GM19193 (cell line): ENCODE results near the gene VPS33B.

Source experiments
- POLR2A ChIP-seq: IDR thresholded peaks from 4 replicates; pipeline ENCODE4 v1.6.1; 2011; ENCODE audit not compliant: insufficient read depth, insufficient read length; ENCODE audit errors: extremely low read depth

The VPS33B gene

DNA sequence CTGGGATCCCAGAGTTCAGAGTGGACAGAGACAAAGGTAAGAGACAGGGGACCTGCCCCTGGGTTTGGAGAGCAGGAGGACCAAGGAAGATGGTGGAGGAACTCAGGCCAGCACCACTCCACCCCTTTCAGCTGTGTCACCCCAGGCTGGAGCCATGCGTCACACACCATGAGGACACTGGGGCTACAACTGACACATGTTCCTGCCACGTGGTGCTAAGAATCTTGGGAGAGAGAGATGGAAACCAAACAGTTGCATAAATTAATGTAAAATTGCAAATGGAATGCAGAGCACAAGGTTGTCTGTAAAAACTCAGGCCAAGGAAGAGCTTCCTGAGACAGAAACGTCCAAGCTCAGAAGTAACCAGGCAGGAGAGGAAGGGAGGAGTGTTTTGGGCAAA is 22.7 kb upstream of the VPS33B start:
- no peak for TF ChIP-seq POLR2A

DNA sequence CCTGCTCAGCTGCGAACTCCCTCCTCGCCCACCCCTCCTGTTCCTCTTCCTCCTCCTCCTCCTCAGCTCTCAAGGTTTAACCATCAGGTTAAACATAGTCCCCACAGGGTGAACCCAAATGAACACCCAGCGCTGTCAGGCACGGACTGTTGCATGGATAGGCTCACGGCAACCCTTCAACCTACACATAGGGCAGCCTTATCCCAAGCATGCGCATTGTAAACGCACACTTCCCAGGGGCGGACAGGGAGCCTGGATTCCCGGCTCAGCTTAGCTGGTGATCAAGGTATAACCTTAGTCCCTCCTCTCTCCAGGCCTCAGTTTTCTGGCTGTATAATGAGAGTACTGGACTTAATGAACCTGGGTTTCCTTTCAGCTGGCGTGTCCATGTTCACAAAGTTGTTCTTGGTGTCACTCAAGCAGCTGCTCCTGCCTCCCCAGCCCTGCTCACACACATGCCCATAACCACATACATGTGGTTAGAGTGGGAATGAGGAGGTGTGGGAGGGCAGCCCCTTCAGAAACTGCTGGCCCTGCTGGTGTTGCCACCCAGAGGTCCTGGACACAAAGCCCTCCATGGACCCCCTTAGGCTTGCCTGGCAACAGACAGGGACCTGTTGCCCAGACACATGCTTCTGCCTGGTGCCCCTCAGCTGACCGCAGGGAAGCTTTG is 20.9 kb upstream of the VPS33B start:
- TF ChIP-seq POLR2A = no peak

DNA sequence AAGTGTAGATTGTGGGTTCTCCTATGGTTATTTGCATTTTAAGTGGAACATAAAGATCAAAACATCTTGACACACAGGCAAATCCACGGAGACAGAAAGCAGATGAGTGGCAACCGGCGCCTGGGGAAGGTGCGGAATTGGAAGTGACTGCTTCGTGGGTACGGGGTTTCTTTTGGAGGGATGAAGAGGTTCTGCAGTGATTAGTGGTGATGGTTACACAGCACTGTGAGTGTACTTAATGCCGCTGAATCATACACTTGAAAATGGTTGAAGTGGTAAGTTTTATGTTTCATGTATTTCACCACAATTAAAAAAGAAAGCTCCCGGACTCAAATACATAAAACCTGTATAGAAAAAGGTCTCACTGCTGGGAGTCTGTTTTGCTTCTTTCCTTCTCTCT is 18.5 kb upstream of the VPS33B start:
- TF ChIP-seq POLR2A = no peak

DNA sequence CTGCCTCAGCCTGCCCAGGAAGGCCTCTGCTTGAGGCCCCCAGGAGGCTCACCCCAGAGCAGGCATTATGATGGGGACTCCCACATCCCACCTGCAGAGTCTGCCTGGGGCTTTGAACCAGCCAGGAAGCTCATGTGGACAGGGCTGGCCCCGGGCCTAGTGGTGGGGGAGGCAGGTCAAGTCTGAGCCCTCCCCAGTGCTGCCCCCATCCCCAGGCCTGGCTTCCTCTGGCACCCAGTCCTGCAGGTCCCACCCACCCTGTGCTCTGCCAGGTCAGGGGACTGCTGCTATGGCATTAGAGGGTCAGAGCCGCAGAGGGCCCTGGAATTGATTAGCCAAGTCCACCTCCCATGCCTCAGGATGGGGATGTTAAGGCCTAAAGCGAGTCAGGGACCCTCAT is 17.6 kb upstream of the VPS33B start:
- TF ChIP-seq POLR2A = no peak

DNA sequence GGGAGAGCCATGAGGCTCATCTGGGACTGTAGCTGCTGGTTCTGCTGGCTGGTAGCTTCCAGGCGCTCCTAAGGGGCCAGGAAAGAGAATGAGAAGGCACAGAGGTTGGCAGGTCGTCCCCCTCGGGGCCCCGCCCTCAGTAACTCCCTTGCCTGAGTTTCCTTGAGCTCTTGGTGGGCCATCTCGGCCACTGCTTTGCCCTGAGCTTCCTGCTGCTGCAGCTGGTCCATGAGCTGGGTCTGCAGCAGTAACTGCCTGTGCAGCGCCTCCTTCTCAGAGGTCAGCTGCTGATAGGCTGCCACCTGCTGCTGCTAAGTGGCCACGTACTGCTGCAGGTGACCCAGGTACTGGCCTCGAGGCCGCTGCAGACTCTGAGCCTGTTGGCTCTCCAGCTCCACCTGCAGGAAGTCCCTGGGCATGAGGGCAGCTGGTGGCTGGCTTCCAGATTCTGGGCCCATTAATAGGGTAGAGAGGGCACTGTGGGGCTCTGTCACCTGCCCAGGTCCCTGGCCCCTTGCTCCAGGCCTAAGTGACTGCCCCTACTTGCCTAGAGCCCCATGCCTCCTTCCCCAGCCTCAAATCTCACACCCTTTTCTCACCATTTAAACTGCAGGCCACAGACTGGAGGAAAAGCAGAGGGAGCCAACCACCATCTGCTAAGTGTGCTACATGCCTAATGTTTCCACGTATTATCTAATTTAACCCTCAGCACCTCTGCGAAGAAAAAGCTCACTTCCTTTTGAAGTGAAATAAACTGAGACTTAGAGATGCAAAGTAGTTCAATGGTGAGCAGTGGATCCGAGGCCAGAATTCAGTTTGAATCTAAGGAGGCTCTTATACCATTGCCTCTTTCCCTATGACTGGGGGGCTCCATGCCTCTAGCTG is 10.8 kb upstream of the VPS33B start:
- no peak for TF ChIP-seq POLR2A

DNA sequence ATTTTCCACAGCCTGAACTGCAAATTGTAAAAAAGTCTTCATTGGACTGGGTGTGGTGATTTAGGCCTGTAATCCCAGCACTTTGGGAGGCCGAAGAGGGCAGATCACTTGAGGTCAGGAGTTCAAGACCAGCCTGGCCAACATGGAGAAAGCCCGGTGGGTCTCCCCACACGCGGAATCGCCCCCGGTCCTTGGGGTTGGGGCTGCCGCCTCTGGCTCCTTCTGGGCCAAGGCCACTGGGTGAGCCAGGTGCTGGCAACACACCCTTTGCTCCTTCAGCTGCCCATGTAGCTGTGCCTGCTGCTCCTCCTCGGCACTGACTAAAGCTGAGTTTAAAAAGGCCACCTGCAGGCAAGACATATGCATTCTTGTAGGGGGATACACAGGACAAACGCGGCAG is 9.4 kb upstream of the VPS33B start:
- no peak for TF ChIP-seq POLR2A

DNA sequence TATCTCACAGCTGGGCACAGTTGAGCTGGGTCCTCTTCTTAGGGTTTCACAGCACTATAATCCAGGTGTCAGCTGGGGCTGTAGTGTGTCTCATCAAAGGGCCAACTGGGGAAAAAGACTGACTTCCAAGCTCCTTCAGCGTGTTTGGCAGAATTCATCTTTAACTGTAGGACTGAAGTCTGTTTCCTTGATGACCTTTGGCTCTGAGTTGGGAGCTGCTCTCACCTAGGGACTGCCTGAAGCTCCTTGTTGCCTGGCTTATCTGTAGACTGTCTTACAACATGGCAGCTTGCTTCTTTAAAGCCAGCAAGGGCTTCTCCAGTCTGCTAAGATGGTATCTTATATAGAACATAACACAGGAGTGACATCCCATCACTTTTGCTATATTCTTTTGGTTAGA is 5.3 kb upstream of the VPS33B start:
- no peak for TF ChIP-seq POLR2A

DNA sequence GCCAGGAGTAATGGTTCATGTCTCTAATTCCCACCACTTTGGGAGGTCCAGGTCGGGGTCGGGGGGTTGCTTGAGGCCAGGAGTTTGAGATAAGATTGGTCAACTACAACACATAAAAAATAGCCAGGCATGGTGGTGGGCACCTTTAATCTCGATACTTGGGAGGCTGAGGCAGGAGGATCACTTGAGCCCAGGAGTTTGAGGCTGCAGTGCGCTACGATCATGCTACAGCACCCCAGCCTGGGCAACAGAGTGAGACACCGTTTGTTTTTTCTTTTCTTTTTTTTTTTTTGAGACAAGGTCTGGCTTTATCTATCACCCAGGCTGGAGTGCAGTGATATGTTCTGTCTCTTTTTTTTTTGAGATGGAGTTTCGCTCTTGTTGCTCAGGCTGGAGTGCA is 1.3 kb upstream of the VPS33B start:
- TF ChIP-seq POLR2A = no peak

DNA sequence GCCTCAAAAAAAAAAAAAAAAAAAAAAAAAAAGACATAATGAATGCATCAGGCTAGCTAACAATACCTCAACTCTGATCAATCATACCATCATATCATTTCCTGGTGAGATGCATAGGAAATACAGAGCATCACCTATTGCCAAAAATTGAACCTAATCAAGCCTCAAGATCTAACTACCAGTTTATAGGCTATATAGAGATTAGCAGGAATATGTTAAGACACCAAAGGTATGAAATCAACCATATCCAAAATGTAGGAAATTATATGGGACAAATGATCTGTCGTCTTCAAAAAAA is 387 bp upstream of the VPS33B start:
- TF ChIP-seq POLR2A = no peak

DNA sequence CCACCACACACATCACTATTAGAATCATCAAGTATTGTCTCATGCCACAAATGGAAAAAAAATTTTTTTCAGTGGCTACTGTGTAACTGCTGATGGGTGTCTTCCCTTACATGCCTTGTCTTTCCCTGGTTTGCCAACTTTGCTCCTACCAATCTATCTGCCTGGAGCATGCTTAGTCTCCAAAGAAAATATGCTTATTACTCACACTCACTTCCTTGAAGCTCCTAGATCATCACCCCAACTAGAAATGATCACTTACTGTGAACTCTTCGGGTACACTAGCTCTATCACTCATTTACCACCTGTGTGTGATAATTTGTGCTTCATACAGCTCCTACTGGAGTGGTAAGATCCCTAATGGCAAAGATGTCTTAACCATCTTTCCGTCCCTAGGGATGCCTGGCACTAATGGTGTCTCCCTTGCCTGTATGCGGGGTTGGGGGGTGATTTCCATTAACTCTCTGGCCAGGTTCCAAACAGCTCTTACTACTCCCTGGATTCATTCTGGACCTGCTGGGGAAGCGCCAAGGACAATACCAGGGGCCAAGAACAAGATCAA is 799 bp downstream of the VPS33B start:
- no peak for TF ChIP-seq POLR2A

DNA sequence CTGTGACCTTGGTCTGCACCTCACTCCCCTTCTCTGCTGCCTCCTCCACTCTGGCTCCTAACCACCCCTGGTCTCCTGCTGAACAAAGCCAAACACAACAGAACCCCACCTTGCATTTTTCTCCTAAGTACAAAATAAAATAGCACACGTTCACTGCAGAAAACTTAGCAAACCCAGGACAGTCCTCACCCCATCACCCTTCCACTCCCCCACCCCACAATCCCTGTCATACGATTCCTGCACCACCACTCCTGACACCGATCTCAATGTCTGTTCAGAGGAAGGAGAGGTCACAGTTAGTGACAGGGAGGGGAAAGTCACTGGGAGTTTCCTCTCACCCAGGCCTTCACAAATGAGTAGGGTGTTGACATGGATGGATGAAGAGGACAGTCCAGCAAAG is 4.2 kb downstream of the VPS33B start:
- no peak for TF ChIP-seq POLR2A

DNA sequence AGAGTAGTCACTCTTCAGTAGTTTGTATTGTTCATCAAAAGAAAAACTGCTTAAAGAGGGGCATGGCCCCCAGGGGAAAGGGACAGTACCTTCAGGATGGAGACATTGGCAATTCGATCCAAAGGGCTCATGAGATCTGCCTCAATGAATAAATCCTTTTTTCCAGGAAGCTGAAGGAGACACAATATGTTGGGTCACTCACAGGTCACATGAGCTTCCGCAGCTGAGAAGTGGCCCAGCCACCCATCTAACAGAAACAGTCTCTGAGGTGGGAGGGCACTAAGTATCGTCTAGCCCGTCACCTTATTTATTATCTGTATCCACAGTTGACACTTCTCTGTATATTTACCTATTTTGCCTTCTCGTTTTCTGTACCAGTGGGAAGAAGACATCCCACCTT is 4.7 kb downstream of the VPS33B start:
- TF ChIP-seq POLR2A = no peak

DNA sequence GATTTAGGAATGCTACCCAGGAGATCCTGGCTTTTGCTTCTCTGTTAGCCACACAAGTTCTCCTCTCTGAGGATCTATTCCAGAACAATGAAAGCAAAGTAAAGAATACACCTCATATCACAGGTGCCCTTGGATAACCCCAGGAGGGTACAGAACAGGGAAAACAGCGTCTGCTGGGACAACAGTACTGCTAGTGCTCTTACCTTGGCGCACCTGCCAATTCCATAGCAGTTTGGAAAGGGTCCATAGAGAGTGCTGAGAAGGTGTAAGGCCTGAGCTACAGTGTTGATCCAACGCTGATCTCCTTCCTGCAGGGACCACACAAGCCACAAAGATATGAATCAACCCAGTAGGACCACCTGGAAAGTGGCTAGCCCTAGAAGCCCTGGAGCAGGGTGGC is 15.1 kb downstream of the VPS33B start:
- no peak for TF ChIP-seq POLR2A

DNA sequence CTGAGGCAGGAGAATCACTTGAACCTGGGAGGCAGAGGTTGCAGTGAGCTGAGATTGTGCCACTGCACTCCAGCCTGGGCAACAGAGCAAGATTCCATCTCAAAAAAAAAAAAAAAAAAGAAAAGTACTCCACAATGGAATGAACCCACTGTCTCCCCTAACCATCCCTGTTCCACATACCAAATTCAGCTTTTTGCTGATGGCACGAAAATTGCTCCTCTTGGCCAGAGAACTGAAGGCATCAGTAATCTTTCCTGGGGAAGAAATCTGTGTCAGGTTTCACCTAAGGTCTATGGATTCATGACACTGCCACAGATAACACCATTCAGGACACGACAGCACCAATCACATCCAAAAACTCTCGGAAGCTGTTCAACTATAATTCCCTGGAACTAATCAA is 21.2 kb downstream of the VPS33B start:
- TF ChIP-seq POLR2A = no peak

DNA sequence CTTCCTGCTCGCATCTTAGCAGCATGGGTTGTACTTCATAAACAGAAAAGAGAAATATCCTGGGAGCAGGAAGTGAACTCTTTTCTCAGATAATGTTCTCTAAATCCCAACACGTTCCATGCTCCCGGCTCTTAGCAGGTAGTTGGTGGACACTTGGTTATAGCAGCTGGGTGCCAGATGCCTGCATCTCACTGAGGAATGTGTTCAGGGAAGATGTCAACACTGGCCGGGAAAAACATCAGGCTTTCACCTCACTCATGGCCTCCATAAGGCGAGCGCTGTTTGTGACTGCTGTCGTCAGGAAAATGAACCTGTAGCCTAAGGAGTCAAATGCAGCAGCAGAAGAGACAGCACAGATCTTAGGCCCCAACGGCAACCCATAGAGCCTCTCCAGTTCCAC is 23.7 kb downstream of the VPS33B start:
- no peak for TF ChIP-seq POLR2A

DNA sequence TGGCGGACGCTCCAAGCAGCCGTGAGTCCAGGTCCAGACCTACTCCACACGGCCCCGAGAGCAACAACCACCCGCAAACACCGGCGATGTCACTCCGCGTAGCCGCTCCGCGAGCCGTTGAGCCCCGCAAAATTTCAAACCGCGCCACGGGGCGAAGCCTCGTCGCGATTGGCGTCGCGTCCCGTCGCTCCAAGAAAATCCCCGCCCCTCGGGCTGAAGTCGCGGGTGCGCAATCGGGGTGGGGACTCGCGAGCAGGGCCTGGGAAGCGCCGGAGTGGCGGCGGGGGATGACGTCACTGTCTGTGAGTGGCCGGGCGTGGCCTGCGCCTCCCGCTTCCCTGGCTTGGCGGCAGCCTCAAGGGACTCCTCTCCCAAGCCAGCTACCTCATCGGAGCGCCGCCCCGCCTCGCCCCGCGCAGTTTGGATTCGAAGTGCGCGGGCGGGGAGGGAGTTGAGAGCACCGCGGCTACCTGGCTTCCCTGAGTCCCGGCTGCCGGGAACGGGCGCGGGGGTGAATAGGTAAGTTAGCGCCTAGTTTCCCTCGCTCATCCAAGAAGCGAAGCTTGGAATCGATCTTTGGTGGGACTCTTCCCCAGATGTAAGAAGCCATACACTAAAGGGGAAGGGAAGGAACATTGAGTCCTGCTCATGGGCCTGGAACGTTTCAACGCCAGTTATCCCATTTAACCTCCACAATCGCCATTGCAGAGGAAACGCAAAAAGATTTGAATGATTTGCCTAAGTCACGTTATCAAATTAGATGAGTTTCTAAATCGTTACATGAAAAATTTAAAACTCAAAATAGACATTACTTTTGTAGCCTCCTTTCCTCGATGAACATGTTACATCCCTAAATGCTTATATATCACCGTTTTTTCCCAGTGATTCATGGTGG is 27.7 kb downstream of the VPS33B start, which contains the start of gene PRC1:
Gene PRC1, minus strand, starts transcription at position 119 of the 895 bp plus-strand sequence. Its CDS starts 118 bp downstream, at position 1.
- TF ChIP-seq POLR2A = peak; percentile 79

DNA sequence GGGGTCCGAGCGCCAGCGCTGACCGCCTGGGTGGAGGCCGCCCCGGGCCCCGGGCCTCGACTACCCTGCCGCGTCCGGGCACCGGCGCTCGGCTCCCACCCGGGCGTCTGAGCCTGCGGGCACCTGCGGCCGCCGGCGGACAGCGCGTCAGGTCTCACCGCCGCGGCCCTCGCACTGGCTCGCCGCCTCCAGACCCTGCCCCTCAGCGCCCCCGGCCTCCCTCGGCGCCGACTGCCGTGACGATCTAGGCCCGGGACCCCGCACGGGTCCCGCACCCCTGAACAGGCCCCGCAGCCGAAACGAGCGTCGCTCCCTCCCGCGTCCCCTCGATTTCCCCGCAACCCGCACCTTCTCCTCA is 28.4 kb downstream of the VPS33B start:
- no peak for TF ChIP-seq POLR2A
